Left ventricle myocardium inferior (tissue), 1 donor: ENCODE data around the gene RAB3GAP1. TPM values are rescaled to one million over a fixed set of nuclear protein-coding genes. Genes with fewer than 3 reads are reported as not detected.

Experiments
- DNase-seq: peaks from one replicate; pipeline ENCODE4 v3.0.0-alpha.2; 2020
- H3K27ac ChIP-seq: fragments of 200-600 bp; replicated peaks from 2 replicates; pipeline ENCODE4 v1.8.0; 2021
- H3K27me3 ChIP-seq: fragments of 200-600 bp; 2 replicates; pipeline ENCODE4 v1.8.0; 2021; ENCODE audit warnings: low read depth
- H3K36me3 ChIP-seq: fragments of 200-600 bp; 2 replicates; pipeline ENCODE4 v1.8.0; 2021
- H3K4me1 ChIP-seq: fragments of 200-600 bp; 2 replicates; pipeline ENCODE4 v1.8.0; 2021
- H3K4me3 ChIP-seq: fragments of 200-600 bp; 2 replicates; pipeline ENCODE4 v1.8.0; 2021; ENCODE audit warnings: mild to moderate bottlenecking, moderate library complexity
- H3K9me3 ChIP-seq: fragments of 200-600 bp; replicated peaks from 2 replicates; pipeline ENCODE4 v1.8.0; 2021
- intact Hi-C: fragments of 100-400 bp; cut with micrococcal nuclease; formaldehyde crosslinking; loops from one replicate; pipeline ENCODE4 v1.11.0; 2022
- total RNA-seq: library from RNA; stranded (reverse); fragmentation: NEBNext Ultra II Directional; extraction: Animal tissue kit (Norgen Biotek cat#: 25700); gene quantifications from one replicate; pipeline ENCODE4 v1.2.1, GENCODE V29; 2021
- TF ChIP-seq, protein P1 (sequence below): fragments of 200-600 bp; IDR thresholded peaks from 2 replicates; pipeline ENCODE4 v1.8.0; 2021; ENCODE audit warnings: antibody characterized with exemption, mild to moderate bottlenecking, borderline replicate concordance
- donor health status: DM: no; HTN: yes; CAD: no; lungs with severe emphysema.

Gene RAB3GAP1
- total RNA-seq, 1 donor from 2014 or later, result 48.6 TPM

GRCh38 chr2:135010200-135010942 is 41.7 kb upstream of the RAB3GAP1 start:
- TF ChIP-seq, protein P1, sequence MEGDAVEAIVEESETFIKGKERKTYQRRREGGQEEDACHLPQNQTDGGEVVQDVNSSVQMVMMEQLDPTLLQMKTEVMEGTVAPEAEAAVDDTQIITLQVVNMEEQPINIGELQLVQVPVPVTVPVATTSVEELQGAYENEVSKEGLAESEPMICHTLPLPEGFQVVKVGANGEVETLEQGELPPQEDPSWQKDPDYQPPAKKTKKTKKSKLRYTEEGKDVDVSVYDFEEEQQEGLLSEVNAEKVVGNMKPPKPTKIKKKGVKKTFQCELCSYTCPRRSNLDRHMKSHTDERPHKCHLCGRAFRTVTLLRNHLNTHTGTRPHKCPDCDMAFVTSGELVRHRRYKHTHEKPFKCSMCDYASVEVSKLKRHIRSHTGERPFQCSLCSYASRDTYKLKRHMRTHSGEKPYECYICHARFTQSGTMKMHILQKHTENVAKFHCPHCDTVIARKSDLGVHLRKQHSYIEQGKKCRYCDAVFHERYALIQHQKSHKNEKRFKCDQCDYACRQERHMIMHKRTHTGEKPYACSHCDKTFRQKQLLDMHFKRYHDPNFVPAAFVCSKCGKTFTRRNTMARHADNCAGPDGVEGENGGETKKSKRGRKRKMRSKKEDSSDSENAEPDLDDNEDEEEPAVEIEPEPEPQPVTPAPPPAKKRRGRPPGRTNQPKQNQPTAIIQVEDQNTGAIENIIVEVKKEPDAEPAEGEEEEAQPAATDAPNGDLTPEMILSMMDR, result no peak

DNA sequence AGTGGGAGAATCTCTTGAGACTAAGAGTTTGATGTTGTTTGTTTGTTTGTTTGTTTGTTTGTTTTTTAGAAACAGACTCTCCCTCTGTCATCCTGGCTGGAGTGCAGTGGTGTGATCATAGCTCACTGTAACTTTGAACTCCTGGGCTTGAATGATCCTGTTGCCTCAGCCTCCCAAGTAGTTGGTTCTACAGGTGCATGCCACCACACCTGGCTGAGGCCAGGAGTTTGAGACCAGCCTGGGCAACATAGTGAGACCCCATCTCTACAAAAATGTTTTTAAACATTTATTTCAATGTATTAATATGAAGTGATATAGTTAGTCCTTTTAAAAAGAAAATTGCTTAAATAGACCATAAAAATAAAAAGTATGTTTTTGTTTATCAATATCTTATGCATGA is 40.5 kb upstream of the RAB3GAP1 start:
- H3K27me3 ChIP-seq, result peaks cover 26% of the 10 kb centered on the region
- H3K9me3 ChIP-seq, result peaks cover 8% of the 10 kb centered on the region
- intact Hi-C loops, result no loop called here
- H3K36me3 ChIP-seq, result no peaks in the 10 kb centered on the region
- H3K27ac ChIP-seq, result no peak overlapping the region
- no peak for DNase-seq
- H3K4me1 ChIP-seq, result no peaks in the 10 kb centered on the region
- TF ChIP-seq, protein P1, result no peak
- H3K4me3 ChIP-seq, result no peak overlapping the region

More at GRCh38 chr2:135010200-135010942, 41.7 kb upstream of the RAB3GAP1 start:
- intact Hi-C loops, result no loop called here
- Histone ChIP-seq H3K4me3 (no peak overlapping the region), H3K27ac (no peak overlapping the region), H3K4me1 (no peaks in the 10 kb centered on the region), H3K27me3 (peaks cover 38% of the 10 kb centered on the region), H3K9me3 (no peaks in the 10 kb centered on the region), H3K36me3 (no peaks in the 10 kb centered on the region)
- no peak for DNase-seq

DNA sequence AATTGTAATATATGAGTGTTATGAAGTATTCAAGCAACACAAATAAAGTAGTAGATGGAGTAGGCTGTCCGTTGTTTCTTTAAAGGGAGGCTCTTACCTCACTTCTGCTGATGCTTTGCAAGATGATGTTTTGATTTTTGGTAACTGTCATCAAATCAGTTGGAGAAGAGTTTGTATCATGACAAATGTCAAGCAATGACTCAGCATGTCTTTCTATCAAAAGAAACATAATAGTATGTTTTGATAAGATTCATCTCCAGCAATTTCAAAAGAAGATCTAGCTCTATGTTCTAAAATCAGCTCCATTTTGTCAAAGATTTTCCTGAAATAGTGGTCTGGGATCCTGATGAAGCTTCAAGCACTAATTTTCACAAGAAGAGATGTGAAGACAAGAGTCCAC is 30.5 kb upstream of the RAB3GAP1 start:
- H3K9me3 ChIP-seq, result no peaks in the 10 kb centered on the region
- no peak for DNase-seq
- H3K4me1 ChIP-seq, result no peaks in the 10 kb centered on the region
- intact Hi-C loops, result no loop called here
- H3K27ac ChIP-seq, result no peak overlapping the region
- H3K27me3 ChIP-seq, result no peaks in the 10 kb centered on the region
- TF ChIP-seq, protein P1, result no peak
- no peaks in the 10 kb centered on the region for H3K36me3 ChIP-seq
- no peak overlapping the region for H3K4me3 ChIP-seq

- TF ChIP-seq, protein P1, result no peak
- H3K27me3 ChIP-seq, result no peaks in the 10 kb centered on the region
- no peak overlapping the region for H3K4me3 ChIP-seq
- no peaks in the 10 kb centered on the region for H3K4me1 ChIP-seq
- H3K27ac ChIP-seq, result no peak overlapping the region
- no peaks in the 10 kb centered on the region for H3K9me3 ChIP-seq
- H3K36me3 ChIP-seq, result no peaks in the 10 kb centered on the region
- no peak for DNase-seq
- intact Hi-C loops, result no loop called here
Observed at GRCh38 chr2:135022952-135023880, 28.9 kb upstream of the RAB3GAP1 start.

- H3K9me3 ChIP-seq, result no peaks in the 10 kb centered on the region
- no peaks in the 10 kb centered on the region for H3K27me3 ChIP-seq
- intact Hi-C loops, result no loop called here
- TF ChIP-seq, protein P1, result no peak
- H3K4me3 ChIP-seq, result no peak overlapping the region
- no peaks in the 10 kb centered on the region for H3K36me3 ChIP-seq
- H3K4me1 ChIP-seq, result no peaks in the 10 kb centered on the region
- DNase-seq, result no peak
- no peak overlapping the region for H3K27ac ChIP-seq
Observed at GRCh38 chr2:135023886-135024485, 28.1 kb upstream of the RAB3GAP1 start.
